HCT116 (cell line): ENCODE results near the gene IL17C.

Source experiments
- EGR1 ChIP-seq: IDR thresholded peaks from 2 replicates; pipeline ENCODE4 v1.6.1; 2012; ENCODE audit warnings: low read depth
- EZH2 ChIP-seq: fragments of 200-600 bp; sonication (generic); IDR thresholded peaks from 2 replicates; pipeline ENCODE4 v1.6.1; 2017; ENCODE audit warnings: antibody characterized with exemption, mixed run types
- JUND ChIP-seq: IDR thresholded peaks from 2 replicates; pipeline ENCODE4 v1.6.1; 2012
- POLR2A ChIP-seq: IDR thresholded peaks from 2 replicates; pipeline ENCODE4 v1.7.0; 2011; ENCODE audit warnings: borderline replicate concordance; ENCODE audit not compliant: insufficient read depth, insufficient read length; ENCODE audit errors: extremely low read depth
- SIN3A ChIP-seq: IDR thresholded peaks from 2 replicates; pipeline ENCODE4 v1.6.1; 2012; ENCODE audit warnings: low read depth
- SP1 ChIP-seq: IDR thresholded peaks from 2 replicates; pipeline ENCODE4 v1.6.1; 2012; ENCODE audit warnings: low read depth
- TCF7L2 ChIP-seq: IDR thresholded peaks from 2 replicates; pipeline ENCODE4 v1.7.0; 2011; ENCODE audit warnings: borderline replicate concordance, inconsistent platforms; ENCODE audit not compliant: insufficient read depth, insufficient read length; ENCODE audit errors: extremely low read depth
- TF ChIP-seq, protein P1 (sequence below): IDR thresholded peaks from 2 replicates; pipeline ENCODE4 v1.6.1; 2012; ENCODE audit warnings: low read depth
- TF ChIP-seq, protein P2 (sequence below), 3 experiments: fragments of 200-600 bp in 1 of 3; sonication (generic) in 1 of 3; IDR thresholded peaks in 2 of 3; conservative IDR thresholded peaks in 1 of 3; 2 replicates each; pipeline ENCODE4 v1.5.1; 2012 to 2017; ENCODE audit warnings: low read depth in 2 of 3, low read length in 2 of 3, antibody characterized with exemption in 1 of 3, borderline replicate concordance in 1 of 3, control low read depth in 1 of 3, mild to moderate bottlenecking in 1 of 3, mixed read lengths in 1 of 3, mixed run types in 1 of 3, moderate library complexity in 1 of 3; ENCODE audit not compliant: insufficient read depth in 1 of 3
- TF ChIP-seq, protein P3 (sequence below): IDR thresholded peaks from 2 replicates; pipeline ENCODE4 v1.6.1; 2011; ENCODE audit warnings: mild to moderate bottlenecking, low read length, moderate library complexity; ENCODE audit not compliant: insufficient replicate concordance; ENCODE audit errors: extremely low read depth

DNA sequence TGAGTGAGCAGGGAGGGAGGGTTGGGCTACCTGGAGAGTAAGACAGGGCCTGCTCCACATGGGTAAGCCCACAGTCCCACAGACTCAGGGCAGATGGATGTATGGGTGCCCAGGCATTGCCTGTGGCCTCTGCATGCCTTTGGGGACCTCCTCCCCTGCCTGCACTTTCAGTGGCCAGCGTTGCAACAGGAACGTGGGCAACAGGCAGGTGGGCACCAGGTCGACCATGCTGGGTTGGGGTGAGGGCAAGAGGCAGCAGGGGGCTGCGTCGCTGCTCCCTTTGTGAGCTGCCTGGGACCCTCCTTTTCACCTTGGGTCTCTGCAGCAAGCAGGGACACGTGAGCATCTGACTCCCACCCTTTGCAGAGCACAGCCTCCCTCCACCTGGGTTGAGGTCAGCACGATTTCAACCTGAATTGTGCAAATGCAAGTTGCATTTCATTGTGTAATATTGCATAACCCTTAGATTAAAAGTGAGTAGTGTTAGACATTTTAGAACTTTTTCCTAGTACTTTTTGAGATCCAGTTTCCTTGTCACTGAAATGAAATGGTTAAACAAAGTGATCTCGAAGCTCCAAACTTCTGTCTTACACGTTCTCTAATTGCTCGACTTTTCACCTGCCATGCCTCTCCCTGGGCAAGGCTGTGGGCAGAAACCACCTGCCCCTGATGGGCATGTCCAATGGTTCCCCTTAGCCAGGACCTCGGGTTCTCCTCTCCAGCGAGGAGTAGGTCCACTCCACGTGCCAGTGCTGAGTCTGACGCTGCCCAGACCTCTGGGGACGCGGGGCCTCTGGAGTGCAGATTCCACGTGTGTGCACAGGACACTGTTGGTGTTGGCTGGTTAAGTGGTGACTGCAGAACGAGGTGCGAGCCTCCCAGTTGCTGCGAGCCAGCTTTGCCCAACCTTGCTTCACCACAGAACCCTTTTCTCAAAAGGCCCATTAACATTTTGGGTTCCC lies 32.9 kb upstream of the IL17C start:
- TF ChIP-seq, protein P1, sequence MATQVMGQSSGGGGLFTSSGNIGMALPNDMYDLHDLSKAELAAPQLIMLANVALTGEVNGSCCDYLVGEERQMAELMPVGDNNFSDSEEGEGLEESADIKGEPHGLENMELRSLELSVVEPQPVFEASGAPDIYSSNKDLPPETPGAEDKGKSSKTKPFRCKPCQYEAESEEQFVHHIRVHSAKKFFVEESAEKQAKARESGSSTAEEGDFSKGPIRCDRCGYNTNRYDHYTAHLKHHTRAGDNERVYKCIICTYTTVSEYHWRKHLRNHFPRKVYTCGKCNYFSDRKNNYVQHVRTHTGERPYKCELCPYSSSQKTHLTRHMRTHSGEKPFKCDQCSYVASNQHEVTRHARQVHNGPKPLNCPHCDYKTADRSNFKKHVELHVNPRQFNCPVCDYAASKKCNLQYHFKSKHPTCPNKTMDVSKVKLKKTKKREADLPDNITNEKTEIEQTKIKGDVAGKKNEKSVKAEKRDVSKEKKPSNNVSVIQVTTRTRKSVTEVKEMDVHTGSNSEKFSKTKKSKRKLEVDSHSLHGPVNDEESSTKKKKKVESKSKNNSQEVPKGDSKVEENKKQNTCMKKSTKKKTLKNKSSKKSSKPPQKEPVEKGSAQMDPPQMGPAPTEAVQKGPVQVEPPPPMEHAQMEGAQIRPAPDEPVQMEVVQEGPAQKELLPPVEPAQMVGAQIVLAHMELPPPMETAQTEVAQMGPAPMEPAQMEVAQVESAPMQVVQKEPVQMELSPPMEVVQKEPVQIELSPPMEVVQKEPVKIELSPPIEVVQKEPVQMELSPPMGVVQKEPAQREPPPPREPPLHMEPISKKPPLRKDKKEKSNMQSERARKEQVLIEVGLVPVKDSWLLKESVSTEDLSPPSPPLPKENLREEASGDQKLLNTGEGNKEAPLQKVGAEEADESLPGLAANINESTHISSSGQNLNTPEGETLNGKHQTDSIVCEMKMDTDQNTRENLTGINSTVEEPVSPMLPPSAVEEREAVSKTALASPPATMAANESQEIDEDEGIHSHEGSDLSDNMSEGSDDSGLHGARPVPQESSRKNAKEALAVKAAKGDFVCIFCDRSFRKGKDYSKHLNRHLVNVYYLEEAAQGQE, result no peak
- TF ChIP-seq, protein P2, sequence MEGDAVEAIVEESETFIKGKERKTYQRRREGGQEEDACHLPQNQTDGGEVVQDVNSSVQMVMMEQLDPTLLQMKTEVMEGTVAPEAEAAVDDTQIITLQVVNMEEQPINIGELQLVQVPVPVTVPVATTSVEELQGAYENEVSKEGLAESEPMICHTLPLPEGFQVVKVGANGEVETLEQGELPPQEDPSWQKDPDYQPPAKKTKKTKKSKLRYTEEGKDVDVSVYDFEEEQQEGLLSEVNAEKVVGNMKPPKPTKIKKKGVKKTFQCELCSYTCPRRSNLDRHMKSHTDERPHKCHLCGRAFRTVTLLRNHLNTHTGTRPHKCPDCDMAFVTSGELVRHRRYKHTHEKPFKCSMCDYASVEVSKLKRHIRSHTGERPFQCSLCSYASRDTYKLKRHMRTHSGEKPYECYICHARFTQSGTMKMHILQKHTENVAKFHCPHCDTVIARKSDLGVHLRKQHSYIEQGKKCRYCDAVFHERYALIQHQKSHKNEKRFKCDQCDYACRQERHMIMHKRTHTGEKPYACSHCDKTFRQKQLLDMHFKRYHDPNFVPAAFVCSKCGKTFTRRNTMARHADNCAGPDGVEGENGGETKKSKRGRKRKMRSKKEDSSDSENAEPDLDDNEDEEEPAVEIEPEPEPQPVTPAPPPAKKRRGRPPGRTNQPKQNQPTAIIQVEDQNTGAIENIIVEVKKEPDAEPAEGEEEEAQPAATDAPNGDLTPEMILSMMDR (IDR thresholded peaks at IDR 0.05 in 2 of 3, conservative IDR thresholded peaks at IDR 0.05 in 1 of 3; ENCODE audit: borderline replicate concordance in 1 of 3, insufficient read depth in 1 of 3, low read depth in 2 of 3, low read length in 2 of 3), result no peak
- TF ChIP-seq, protein P3, sequence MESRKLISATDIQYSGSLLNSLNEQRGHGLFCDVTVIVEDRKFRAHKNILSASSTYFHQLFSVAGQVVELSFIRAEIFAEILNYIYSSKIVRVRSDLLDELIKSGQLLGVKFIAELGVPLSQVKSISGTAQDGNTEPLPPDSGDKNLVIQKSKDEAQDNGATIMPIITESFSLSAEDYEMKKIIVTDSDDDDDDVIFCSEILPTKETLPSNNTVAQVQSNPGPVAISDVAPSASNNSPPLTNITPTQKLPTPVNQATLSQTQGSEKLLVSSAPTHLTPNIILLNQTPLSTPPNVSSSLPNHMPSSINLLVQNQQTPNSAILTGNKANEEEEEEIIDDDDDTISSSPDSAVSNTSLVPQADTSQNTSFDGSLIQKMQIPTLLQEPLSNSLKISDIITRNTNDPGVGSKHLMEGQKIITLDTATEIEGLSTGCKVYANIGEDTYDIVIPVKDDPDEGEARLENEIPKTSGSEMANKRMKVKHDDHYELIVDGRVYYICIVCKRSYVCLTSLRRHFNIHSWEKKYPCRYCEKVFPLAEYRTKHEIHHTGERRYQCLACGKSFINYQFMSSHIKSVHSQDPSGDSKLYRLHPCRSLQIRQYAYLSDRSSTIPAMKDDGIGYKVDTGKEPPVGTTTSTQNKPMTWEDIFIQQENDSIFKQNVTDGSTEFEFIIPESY, result no peak
- no peak for TF ChIP-seq SP1
- TF ChIP-seq SIN3A, result no peak
- no peak for TF ChIP-seq EZH2
- TF ChIP-seq POLR2A, result no peak
- no peak for TF ChIP-seq JUND
- TF ChIP-seq TCF7L2, result no peak
- no peak for TF ChIP-seq EGR1
